PFSK-1 (cell line): ENCODE data around the gene UST.

Source experiments
- FOXP2 ChIP-seq: optimal IDR thresholded peaks from 2 replicates; pipeline ENCODE3; 2011; ENCODE audit warnings: borderline replicate concordance, control low read depth, inconsistent platforms; ENCODE audit not compliant: insufficient read depth; ENCODE audit errors: extremely low read length, extremely low read depth
- POLR2AphosphoS5 ChIP-seq: IDR thresholded peaks from 2 replicates; pipeline ENCODE4 v1.6.1; 2012; ENCODE audit warnings: low read depth, mild to moderate bottlenecking, control low read depth, low read length, moderate library complexity
- SIN3A ChIP-seq: IDR thresholded peaks from 2 replicates; pipeline ENCODE4 v1.6.1; 2012; ENCODE audit warnings: mild to moderate bottlenecking, low read length, moderate library complexity, borderline replicate concordance; ENCODE audit not compliant: insufficient read depth
- TAF1 ChIP-seq: IDR thresholded peaks from 2 replicates; pipeline ENCODE4 v1.6.1; 2012; ENCODE audit warnings: low read length, control low read depth, borderline replicate concordance; ENCODE audit not compliant: insufficient read depth
- TF ChIP-seq, protein P1 (sequence below), 2 experiments: IDR thresholded peaks; 2 replicates each; pipeline versions ENCODE4 v1.6.1 to v1.8.0; 2011 to 2012; ENCODE audit warnings: low read depth in 2 of 2, low read length in 2 of 2, control low read depth in 1 of 2, inconsistent platforms in 1 of 2, mild to moderate bottlenecking in 1 of 2, moderate library complexity in 1 of 2; ENCODE audit not compliant: insufficient read depth in 1 of 2

UST gene

DNA sequence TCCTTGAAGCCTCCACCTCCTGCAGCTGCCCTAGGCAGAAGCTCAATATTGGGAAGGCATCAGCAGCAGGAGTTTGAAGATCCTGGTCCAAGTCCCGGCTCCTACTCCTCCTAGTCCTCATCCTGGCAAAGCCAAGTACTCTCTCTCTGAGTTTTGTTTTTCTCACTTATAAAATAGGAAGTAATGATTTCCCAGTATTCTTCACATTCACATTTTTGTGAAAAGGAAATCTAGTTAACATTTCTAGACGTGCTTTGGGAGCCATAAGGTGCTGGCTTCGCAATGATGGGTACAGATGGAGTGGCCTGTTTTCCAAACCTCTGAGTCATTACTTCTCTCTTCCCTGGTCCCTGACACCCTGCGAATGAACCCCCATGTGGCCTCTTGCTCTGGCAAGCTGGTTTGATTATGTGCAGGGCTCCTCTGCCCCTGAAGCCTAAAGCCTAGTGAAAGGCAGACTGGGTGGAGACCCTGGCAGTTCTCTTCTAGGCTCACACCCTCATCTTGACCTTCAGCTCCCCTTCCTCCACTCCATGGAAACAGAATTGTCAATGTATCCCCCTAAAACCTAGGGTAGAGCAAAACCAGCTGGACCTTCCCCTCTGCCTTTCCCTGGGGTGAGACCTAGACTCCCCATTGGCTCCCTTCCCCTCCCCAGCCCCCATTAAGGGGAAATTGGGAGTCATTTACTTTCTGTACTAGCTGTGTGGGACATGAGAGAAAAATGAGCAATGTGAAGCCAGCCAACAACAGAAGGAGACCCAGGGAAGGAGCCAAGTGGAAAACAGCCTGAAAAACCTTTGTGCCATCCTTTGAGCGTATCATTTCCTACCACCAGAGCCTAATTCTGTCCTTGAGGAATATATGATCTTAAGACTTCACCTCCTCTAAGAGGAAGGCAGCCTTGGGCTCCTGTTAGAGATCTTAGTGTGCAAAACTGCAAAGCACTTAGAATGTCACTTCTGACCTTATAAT lies 158.4 kb downstream of the UST start:
- TF ChIP-seq POLR2AphosphoS5 (no peak), SIN3A (no peak), FOXP2 (no peak), TAF1 (no peak)
- TF ChIP-seq, protein P1, sequence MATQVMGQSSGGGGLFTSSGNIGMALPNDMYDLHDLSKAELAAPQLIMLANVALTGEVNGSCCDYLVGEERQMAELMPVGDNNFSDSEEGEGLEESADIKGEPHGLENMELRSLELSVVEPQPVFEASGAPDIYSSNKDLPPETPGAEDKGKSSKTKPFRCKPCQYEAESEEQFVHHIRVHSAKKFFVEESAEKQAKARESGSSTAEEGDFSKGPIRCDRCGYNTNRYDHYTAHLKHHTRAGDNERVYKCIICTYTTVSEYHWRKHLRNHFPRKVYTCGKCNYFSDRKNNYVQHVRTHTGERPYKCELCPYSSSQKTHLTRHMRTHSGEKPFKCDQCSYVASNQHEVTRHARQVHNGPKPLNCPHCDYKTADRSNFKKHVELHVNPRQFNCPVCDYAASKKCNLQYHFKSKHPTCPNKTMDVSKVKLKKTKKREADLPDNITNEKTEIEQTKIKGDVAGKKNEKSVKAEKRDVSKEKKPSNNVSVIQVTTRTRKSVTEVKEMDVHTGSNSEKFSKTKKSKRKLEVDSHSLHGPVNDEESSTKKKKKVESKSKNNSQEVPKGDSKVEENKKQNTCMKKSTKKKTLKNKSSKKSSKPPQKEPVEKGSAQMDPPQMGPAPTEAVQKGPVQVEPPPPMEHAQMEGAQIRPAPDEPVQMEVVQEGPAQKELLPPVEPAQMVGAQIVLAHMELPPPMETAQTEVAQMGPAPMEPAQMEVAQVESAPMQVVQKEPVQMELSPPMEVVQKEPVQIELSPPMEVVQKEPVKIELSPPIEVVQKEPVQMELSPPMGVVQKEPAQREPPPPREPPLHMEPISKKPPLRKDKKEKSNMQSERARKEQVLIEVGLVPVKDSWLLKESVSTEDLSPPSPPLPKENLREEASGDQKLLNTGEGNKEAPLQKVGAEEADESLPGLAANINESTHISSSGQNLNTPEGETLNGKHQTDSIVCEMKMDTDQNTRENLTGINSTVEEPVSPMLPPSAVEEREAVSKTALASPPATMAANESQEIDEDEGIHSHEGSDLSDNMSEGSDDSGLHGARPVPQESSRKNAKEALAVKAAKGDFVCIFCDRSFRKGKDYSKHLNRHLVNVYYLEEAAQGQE (IDR thresholded peaks at IDR 0.05; ENCODE audit: insufficient read depth in 1 of 2, low read depth in 2 of 2, low read length in 2 of 2) = no peak

DNA sequence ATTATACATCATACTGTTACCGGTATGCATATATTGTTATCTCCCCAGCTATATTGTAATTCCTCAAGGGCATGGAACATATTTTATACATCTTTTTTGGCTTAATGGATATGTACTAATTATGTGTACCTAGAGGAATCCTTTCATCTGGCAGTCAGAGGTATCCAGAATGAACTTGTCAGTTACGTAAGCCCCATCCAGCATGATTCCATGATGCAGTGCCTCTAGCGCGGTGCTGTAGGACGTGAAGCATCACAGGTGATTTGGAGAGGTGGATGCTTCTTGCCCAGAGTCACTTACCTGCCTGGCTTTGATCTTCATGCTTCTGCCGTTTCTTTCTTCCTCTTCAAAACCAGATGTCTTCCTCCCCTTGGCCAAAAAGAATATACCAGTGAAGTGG lies 159.1 kb downstream of the UST start:
- TF ChIP-seq TAF1 (no peak), SIN3A (no peak), FOXP2 (no peak), POLR2AphosphoS5 (no peak)
- TF ChIP-seq, protein P1 (IDR thresholded peaks at IDR 0.05; ENCODE audit: insufficient read depth in 1 of 2, low read depth in 2 of 2, low read length in 2 of 2) = no peak

DNA sequence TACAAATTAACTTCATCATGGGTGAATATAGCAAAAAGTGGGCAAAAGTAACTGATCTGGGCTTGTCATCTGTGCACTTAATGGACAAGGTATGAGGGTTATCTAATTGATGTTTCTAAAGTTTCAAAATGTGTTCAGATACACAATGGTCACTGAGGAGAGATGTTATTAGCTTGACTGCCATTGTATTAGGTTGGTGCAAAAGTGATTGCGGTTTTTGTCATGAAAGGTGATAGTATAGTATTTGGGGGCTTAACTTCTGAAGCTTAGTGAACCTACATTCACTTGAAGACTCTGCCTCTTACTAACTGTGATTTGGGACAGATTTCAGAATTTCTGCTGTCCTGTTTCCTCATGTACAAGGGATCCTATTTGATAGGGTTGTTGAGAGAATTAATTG lies 159.6 kb downstream of the UST start:
- TF ChIP-seq POLR2AphosphoS5 = no peak
- TF ChIP-seq FOXP2 = no peak

DNA sequence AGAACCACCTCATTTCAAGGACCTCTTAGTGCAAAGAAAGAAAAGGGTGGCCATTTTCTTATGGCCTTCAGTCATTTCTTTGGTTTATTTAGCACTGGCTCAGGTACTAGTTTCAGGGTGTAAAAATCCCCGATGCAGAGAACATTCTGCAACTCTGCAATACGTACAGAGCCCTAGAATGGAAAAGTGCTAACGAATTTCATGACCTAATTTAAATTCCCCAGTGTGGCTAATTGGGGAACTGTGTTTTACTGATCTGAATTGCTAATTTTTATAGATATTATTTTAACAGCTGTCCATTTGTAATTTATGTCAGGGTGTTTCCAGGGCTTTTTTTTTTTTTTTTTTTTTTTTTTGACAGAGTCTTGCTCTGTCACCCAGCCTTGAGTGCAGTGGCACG lies 160.7 kb downstream of the UST start:
- TF ChIP-seq SIN3A (no peak), TAF1 (no peak), POLR2AphosphoS5 (no peak), FOXP2 (no peak)
- TF ChIP-seq, protein P1 (IDR thresholded peaks at IDR 0.05; ENCODE audit: insufficient read depth in 1 of 2, low read depth in 2 of 2, low read length in 2 of 2) = no peak

DNA sequence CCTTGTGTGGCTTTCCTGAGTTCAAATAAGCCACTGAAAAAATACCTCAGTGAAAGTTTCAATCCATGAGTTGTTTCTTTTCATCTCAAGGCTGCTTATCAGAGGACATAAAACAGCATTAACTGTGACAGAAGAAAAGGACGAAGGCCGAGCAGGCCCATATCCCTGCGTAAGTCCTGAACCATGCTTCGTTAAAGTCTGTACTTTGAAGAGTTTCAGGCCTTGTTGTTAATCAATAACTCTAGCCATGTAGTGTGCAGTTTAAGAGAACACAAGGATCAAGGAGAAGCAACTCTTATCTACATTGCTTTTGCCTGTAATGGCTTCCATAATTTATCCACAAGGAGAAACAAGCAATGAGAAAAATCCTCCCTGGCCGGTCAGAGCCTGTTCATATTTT lies 165.4 kb downstream of the UST start:
- TF ChIP-seq FOXP2 (no peak), SIN3A (no peak), TAF1 (no peak), POLR2AphosphoS5 (no peak)
- TF ChIP-seq, protein P1 (IDR thresholded peaks at IDR 0.05; ENCODE audit: insufficient read depth in 1 of 2, low read depth in 2 of 2, low read length in 2 of 2) = no peak
